Mammary epithelial cell (primary cell): ENCODE results near the gene CNTRL.

Source experiments
- CTCF ChIP-seq, 2 donors: IDR thresholded peaks in 1 of 2; conservative IDR thresholded peaks in 1 of 2; 2 replicates each; pipeline ENCODE4 v1.5.1; 2011 to 2012; ENCODE audit warnings: inconsistent platforms in 2 of 2, low read length in 2 of 2, mild to moderate bottlenecking in 2 of 2, control low read depth in 1 of 2, low read depth in 1 of 2; ENCODE audit not compliant: insufficient read depth in 1 of 2; ENCODE audit errors: extremely low read depth in 1 of 2
- EZH2 ChIP-seq: IDR thresholded peaks from 2 replicates; pipeline ENCODE4 v1.6.1; 2012; ENCODE audit warnings: low read length, inconsistent platforms, borderline replicate concordance

- no peak for TF ChIP-seq CTCF (conservative IDR thresholded peaks at IDR 0.05 in 1 of 2, IDR thresholded peaks at IDR 0.05 in 1 of 2; ENCODE audit: extremely low read depth in 1 of 2, insufficient read depth in 1 of 2, low read depth in 1 of 2, low read length in 2 of 2)
- no peak for TF ChIP-seq EZH2
Measured at GRCh38 chr9:121048175-121048574, 26.6 kb upstream of the CNTRL start.
